Activated T-helper 1 cell treated with anti-CD3 and anti-CD28 coated beads, Interleukin-12 subunit alpha, Interleukin-12 subunit beta, Interleukin-2, Interleukin-4 antibody, amounts not matched to agents 30 ng/mL and 10 ng/mL and 1 ng/mL, durations not matched to agents 14 hours and 24 hours and 36 hours (primary cell): ENCODE measurements around the gene ELMO3. TPM values are rescaled to one million over a fixed set of nuclear protein-coding genes. Genes with fewer than 3 reads are reported as not detected.
A peak's percentile ranks its signal among the peaks of the same experiment; 100 is the strongest.

Experiments used
- DNase-seq: peaks from one replicate; pipeline ENCODE4 v3.0.0; 2021; ENCODE audit warnings: low spot score
- H3K27ac Mint-ChIP-seq: one replicate; pipeline ENCODE4 v1.8.0; 2021; ENCODE audit warnings: mild to moderate bottlenecking, mixed read lengths
- H3K27me3 Mint-ChIP-seq: one replicate; pipeline ENCODE4 v1.8.0; 2022; ENCODE audit warnings: mild to moderate bottlenecking, moderate library complexity, mixed read lengths; ENCODE audit not compliant: insufficient read depth
- H3K36me3 Mint-ChIP-seq: one replicate; pipeline ENCODE4 v1.8.0; 2021; ENCODE audit warnings: low read depth, mixed read lengths
- H3K4me1 Mint-ChIP-seq: one replicate; pipeline ENCODE4 v1.8.0; 2021; ENCODE audit warnings: low read depth, mixed read lengths
- H3K4me3 Mint-ChIP-seq: one replicate; pipeline ENCODE4 v1.8.0; 2021; ENCODE audit warnings: mild to moderate bottlenecking, moderate library complexity, mixed read lengths
- H3K9me3 Mint-ChIP-seq: one replicate; pipeline ENCODE4 v1.8.0; 2021; ENCODE audit warnings: mixed read lengths
- intact Hi-C: fragments of 100-400 bp; cut with micrococcal nuclease; formaldehyde crosslinking; loops from one replicate; pipeline ENCODE4 v1.15.1; 2024
- total RNA-seq: library from RNA; stranded (reverse); gene quantifications from 2 replicates; pipeline ENCODE4 v1.2.3, GENCODE V29; 2022

Gene ELMO3
- total RNA-seq, 1 donor from 2014 or later: 8.5 TPM

GRCh38 chr16:67167588-67167987 is 31.3 kb upstream of the ELMO3 start:
- Mint-ChIP-seq H3K36me3 (peaks cover 9% of the 10 kb centered on the region), H3K4me3 (no peak overlapping the region), H3K4me1 (peaks cover 52% of the 10 kb centered on the region), H3K27me3 (peaks cover 14% of the 10 kb centered on the region), H3K9me3 (no peaks in the 10 kb centered on the region), H3K27ac (no peak overlapping the region)
- DNase-seq: no peak
- intact Hi-C loops: no loop called here

GRCh38 chr16:67169011-67169451 is 29.9 kb upstream of the ELMO3 start:
- peaks cover 15% of the 10 kb centered on the region for H3K36me3 Mint-ChIP-seq
- H3K27ac Mint-ChIP-seq: no peak overlapping the region
- DNase-seq: no peak
- H3K9me3 Mint-ChIP-seq: no peaks in the 10 kb centered on the region
- intact Hi-C loops: no loop called here
- peaks cover 66% of the 10 kb centered on the region for H3K4me1 Mint-ChIP-seq
- H3K27me3 Mint-ChIP-seq: peaks cover 14% of the 10 kb centered on the region
- H3K4me3 Mint-ChIP-seq: peak overlapping the region; percentile 89

- peak overlapping the region; percentile 88 for H3K27ac Mint-ChIP-seq
- intact Hi-C loops: loop anchor here (1.0 kb wide), 3 partner anchors 9 to 14 kb away; partner anchors contain the start of genes FBXL8, MATCAP1 and TRADD
- H3K27me3 Mint-ChIP-seq: peaks cover 14% of the 10 kb centered on the region
- H3K9me3 Mint-ChIP-seq: no peaks in the 10 kb centered on the region
- peak overlapping the region; percentile 89 for H3K4me3 Mint-ChIP-seq
- H3K4me1 Mint-ChIP-seq: peaks cover 66% of the 10 kb centered on the region
- H3K36me3 Mint-ChIP-seq: peaks cover 15% of the 10 kb centered on the region
- no peak for DNase-seq
Measured at GRCh38 chr16:67169642-67170167, 29.2 kb upstream of the ELMO3 start.

- intact Hi-C loops: loop anchor here (1.0 kb wide), 3 partner anchors 8 to 13 kb away; partner anchors contain the start of genes FBXL8, MATCAP1 and TRADD
- peaks cover 16% of the 10 kb centered on the region for H3K36me3 Mint-ChIP-seq
- H3K27ac Mint-ChIP-seq: peak within 1 kb of the TSS; percentile 88
- peaks cover 8% of the 10 kb centered on the region for H3K27me3 Mint-ChIP-seq
- H3K4me1 Mint-ChIP-seq: peaks cover 69% of the 10 kb centered on the region
- no peaks in the 10 kb centered on the region for H3K9me3 Mint-ChIP-seq
- peak; percentile 70 for DNase-seq
- peak within 1 kb of the TSS; percentile 89 for H3K4me3 Mint-ChIP-seq
Measured at GRCh38 chr16:67170168-67170948, 28.6 kb upstream of the ELMO3 start, which contains the start of gene NOL3. NOL3 (plus strand) TSS chr16:67170538.

- peaks cover 22% of the 10 kb centered on the region for H3K36me3 Mint-ChIP-seq
- H3K4me3 Mint-ChIP-seq: peak overlapping the region; percentile 89
- peaks cover 76% of the 10 kb centered on the region for H3K4me1 Mint-ChIP-seq
- H3K27me3 Mint-ChIP-seq: peaks cover 6% of the 10 kb centered on the region
- H3K9me3 Mint-ChIP-seq: no peaks in the 10 kb centered on the region
- intact Hi-C loops: loop anchor here (1.0 kb wide), 3 partner anchors 7 to 12 kb away; partner anchors contain the start of genes FBXL8, MATCAP1 and TRADD
- H3K27ac Mint-ChIP-seq: peak overlapping the region; percentile 87
- no peak for DNase-seq
Measured at GRCh38 chr16:67170949-67171649, 27.8 kb upstream of the ELMO3 start.

- H3K27me3 Mint-ChIP-seq: no peaks in the 10 kb centered on the region
- H3K4me3 Mint-ChIP-seq: peak overlapping the region; percentile 93
- H3K27ac Mint-ChIP-seq: peak overlapping the region; percentile 95
- intact Hi-C loops: no loop called here
- peaks cover 24% of the 10 kb centered on the region for H3K36me3 Mint-ChIP-seq
- no peak for DNase-seq
- peaks cover 77% of the 10 kb centered on the region for H3K4me1 Mint-ChIP-seq
- H3K9me3 Mint-ChIP-seq: no peaks in the 10 kb centered on the region
Measured at GRCh38 chr16:67173323-67173722, 25.6 kb upstream of the ELMO3 start.

GRCh38 chr16:67173808-67174705 is 24.9 kb upstream of the ELMO3 start:
- Mint-ChIP-seq H3K9me3 (no peaks in the 10 kb centered on the region), H3K27ac (peak overlapping the region; percentile 95), H3K27me3 (no peaks in the 10 kb centered on the region), H3K4me3 (peak overlapping the region; percentile 93), H3K4me1 (peaks cover 76% of the 10 kb centered on the region), H3K36me3 (peaks cover 23% of the 10 kb centered on the region)
- intact Hi-C loops: loop anchor here (1.0 kb wide), 2 partner anchors 9 to 14 kb away; partner anchors contain the start of gene MATCAP1
- peak; percentile 71 for DNase-seq

- peaks cover 23% of the 10 kb centered on the region for H3K36me3 Mint-ChIP-seq
- H3K4me3 Mint-ChIP-seq: peak overlapping the region; percentile 93
- no peak for DNase-seq
- intact Hi-C loops: loop anchor here (1.0 kb wide), 2 partner anchors 9 to 14 kb away; partner anchors contain the start of gene MATCAP1
- peaks cover 79% of the 10 kb centered on the region for H3K4me1 Mint-ChIP-seq
- H3K27ac Mint-ChIP-seq: no peak overlapping the region
- no peaks in the 10 kb centered on the region for H3K9me3 Mint-ChIP-seq
- no peaks in the 10 kb centered on the region for H3K27me3 Mint-ChIP-seq
Measured at GRCh38 chr16:67174706-67175231, 24.2 kb upstream of the ELMO3 start.

- H3K4me1 Mint-ChIP-seq: peaks cover 65% of the 10 kb centered on the region
- H3K27me3 Mint-ChIP-seq: no peaks in the 10 kb centered on the region
- no peaks in the 10 kb centered on the region for H3K9me3 Mint-ChIP-seq
- intact Hi-C loops: no loop called here
- no peak for DNase-seq
- H3K4me3 Mint-ChIP-seq: peak overlapping the region; percentile 49
- peak overlapping the region; percentile 23 for H3K27ac Mint-ChIP-seq
- peaks cover 22% of the 10 kb centered on the region for H3K36me3 Mint-ChIP-seq
Measured at GRCh38 chr16:67176662-67177061, 22.3 kb upstream of the ELMO3 start.

GRCh38 chr16:67177743-67178699 is 20.9 kb upstream of the ELMO3 start:
- intact Hi-C loops: loop anchor here (1.0 kb wide), 1 partner anchor 8 kb away; the partner anchor contains the start of gene NOL3
- no peak overlapping the region for H3K27ac Mint-ChIP-seq
- H3K9me3 Mint-ChIP-seq: no peaks in the 10 kb centered on the region
- H3K36me3 Mint-ChIP-seq: peaks cover 19% of the 10 kb centered on the region
- no peaks in the 10 kb centered on the region for H3K27me3 Mint-ChIP-seq
- H3K4me1 Mint-ChIP-seq: peaks cover 51% of the 10 kb centered on the region
- DNase-seq: peak; percentile 54
- peak overlapping the region; percentile 62 for H3K4me3 Mint-ChIP-seq
